OCI-M1 (cell line): Measurements from ENCODE around the gene CNTN4.

Source experiments
- DNase-seq: peaks from one replicate; lab custom pipeline; 2025; lab: John Stamatoyannopoulos, UW

Gene CNTN4

GRCh38 chr3:2392981-2393380 lies 294.3 kb downstream of the CNTN4 start:
- no peak for DNase-seq

DNA sequence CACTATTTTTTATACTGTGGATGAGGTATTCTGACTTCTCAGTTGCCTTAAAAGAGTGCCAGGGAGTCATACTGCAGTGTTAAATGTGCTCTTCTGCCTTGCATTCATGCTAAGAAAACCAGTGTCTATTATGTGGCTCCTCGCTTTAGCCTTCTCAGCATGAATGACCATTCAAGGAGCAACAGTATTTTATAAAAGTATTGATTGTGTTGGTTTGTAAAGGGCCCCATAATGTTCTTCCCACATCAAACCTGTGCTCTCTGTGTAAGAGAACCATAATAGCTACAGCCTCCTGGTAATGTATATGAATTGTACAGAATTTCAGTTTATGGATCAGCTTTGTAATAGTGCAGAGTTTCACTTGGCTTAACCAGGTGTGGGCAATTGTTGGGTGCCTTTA lies 316.4 kb downstream of the CNTN4 start:
- no peak for DNase-seq

DNA sequence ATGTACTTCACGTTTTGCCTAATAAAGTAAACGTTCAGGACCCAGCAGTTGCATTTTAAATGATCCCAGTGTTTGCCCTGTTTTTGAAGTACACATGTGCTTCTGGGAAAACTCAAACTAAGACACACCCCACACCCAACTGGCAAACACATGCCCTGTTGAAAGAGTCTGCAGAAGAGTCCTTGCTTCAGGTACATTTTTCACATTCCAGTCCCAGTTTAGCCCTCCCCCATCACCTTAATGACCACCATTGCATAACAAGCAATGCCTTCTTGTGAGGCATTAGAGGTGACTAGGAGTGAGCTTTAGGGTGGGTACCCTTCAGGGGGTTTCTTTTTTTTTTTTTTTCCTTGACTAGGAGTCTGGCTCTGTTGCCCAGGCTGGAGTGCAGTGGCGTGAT lies 322.3 kb downstream of the CNTN4 start:
- no peak for DNase-seq

- DNase-seq, result no peak
These were observed 324.5 kb downstream of the CNTN4 start for GRCh38 chr3:2423143-2423542.

GRCh38 chr3:2441558-2441957 lies 342.9 kb downstream of the CNTN4 start:
- no peak for DNase-seq

- DNase-seq, result no peak
These were observed 347.5 kb downstream of the CNTN4 start for GRCh38 chr3:2446146-2446545.

GRCh38 chr3:2452249-2452648 lies 353.6 kb downstream of the CNTN4 start:
- no peak for DNase-seq

DNA sequence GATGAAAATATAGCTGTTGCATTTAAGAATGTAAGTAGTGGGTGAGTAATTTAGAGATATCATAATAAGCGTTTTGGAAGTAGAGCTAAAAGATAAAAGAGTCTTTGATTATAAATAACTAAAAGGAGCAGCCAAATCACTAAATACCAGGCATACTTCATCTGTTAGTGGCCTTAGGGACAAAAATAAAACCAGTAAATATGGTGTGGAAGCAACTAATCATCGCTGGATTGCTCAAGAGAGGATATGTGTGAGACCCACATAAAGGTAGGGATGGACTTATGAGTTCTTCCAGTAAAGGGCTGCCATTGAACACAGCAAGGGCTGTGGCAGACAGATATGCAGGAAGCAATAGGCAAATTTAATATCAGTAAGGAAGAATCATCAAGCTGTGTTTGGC lies 356.2 kb downstream of the CNTN4 start:
- DNase-seq, result no peak

GRCh38 chr3:2456788-2457187 lies 358.1 kb downstream of the CNTN4 start:
- DNase-seq, result no peak

DNA sequence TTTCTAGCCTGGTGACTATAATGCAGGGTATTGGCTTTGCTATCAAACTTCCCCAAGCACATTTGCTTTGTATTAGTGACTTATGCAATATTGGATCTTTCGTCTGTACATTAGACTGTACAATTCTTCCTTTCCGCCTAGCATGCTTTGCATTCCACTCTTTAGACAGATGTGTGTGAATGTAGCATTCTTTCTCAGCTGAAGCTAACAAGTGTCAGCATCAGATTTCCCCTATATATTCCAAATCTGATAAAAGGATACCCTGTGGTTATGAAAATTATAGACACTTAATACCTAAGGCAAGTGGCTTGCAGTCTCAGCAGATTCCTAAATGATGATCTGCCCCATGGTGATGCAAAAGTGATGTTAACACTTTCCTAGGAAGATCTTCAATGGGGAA lies 360.1 kb downstream of the CNTN4 start:
- DNase-seq, result no peak

GRCh38 chr3:2465842-2466241 lies 367.2 kb downstream of the CNTN4 start:
- no peak for DNase-seq

DNA sequence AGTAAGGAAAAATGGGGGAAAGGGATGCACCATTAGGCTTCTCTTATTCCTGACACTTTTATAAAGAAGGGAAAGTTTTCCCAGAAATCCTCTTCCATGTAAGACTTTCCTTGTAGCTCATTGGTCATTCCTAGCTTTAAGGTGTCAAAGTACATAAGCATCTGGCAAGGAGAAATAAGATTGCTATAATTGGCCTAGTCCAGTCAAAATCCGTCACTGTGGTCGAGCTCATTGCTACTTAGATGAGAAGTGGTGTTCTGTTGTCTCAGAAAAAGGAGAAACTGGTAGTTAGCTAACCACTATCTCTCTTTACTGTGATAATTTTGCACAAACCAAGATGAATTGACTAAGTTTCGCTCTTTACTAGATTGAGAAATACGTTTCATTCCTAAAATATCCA lies 370.1 kb downstream of the CNTN4 start:
- no peak for DNase-seq

GRCh38 chr3:2476996-2477395 lies 378.3 kb downstream of the CNTN4 start:
- DNase-seq, result no peak

DNA sequence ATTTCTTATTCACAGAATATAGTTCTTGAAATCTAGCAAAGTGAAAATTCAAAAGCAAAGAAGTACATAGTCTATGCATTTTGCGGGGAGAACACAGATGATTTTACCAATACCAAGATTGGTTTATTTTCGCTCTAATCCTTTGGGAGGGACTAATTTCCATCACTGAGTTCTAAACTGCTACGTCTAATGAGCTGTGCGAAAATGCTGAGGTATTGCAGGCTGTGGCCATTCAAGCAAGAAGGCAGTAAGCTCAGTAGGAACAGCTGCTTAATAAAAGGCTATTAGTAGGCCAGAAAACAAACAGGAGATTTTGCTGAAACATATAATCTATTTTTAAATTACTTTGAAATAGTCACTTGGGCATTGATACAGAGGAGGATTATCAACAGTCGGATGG lies 379.0 kb downstream of the CNTN4 start:
- no peak for DNase-seq

- no peak for DNase-seq
These were observed 385.7 kb downstream of the CNTN4 start for GRCh38 chr3:2484162-2485026.

GRCh38 chr3:2485027-2485375 lies 386.3 kb downstream of the CNTN4 start:
- DNase-seq, result no peak

GRCh38 chr3:2495746-2496145 lies 397.1 kb downstream of the CNTN4 start:
- no peak for DNase-seq

DNA sequence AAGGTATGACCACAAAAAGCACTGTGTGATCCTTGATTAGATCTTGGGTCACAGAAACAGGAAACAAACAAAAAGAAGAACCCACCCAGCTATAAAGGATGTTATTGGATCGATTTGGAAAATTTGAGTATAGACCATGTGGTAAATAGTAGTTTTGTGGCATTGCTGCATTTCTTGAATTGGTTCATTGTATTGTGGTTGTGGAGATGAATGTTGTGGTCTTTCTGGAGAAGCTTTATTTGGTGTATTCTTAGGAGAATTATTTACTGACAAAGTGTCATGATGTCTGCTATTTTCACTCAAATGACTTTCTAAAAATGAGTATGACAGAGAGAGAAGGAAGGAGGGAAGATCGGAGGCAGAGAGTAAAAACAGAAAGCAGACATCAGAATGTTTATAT lies 406.2 kb downstream of the CNTN4 start:
- no peak for DNase-seq

- DNase-seq, result no peak
These were observed 408.1 kb downstream of the CNTN4 start for GRCh38 chr3:2506776-2507175.

GRCh38 chr3:2510591-2511145 lies 412.0 kb downstream of the CNTN4 start:
- DNase-seq, result no peak

DNA sequence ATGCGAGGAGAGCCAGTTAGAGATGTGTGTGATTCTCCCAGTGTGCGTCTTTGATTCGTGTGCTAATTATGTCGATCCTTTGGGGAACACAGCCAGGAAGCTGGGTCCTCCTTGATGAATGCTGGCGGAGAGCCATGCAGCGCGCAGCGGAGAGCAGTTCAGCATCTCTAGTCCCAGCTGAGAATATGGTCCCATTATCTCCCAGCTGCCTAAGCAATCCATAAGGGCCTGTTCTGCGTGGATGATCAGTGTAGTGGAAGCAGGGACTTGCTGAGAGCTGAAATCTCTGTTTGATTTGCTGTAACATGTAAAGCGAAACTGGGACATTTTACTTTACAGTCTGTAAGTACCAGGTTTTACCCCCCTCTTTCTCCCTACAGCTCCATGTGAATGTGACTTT lies 412.7 kb downstream of the CNTN4 start:
- no peak for DNase-seq

DNA sequence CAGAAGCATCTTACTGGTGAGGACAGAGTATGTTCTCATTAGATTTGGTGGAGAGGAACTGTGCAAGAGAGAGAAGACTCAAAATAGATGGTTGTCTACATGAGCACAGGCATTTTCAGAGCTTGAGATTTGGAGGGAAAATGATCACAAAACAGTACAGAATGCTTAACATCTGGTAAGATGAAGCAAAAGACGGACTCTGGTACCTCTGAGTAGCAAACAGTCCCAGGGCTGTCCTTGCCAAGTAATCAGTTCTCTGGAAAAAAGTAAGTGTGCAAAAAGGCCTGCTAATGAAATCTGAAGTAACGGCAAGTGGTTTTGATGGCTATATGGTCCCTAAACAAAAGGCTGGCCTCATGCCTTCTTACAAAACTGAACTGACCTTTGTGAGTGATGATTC lies 414.2 kb downstream of the CNTN4 start:
- DNase-seq, result no peak

DNA sequence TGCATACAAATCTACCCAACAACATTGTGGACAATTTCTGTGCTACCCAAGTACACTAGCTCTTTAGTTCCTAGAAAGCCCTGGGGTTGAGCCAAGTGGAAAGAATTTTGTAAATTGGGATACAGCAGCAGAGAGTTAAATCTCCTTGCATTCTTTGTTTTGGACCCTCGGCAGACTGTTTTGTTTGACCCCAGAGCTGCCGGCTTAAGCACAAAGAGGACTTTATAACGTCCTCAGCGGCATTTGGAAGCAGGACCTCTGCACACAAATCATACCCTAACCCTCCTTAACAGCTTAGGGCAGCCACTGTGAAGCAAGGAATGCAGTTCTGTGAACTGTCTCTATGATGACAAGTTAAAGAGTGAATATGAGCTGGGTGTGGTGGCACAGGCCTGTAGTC lies 415.3 kb downstream of the CNTN4 start:
- no peak for DNase-seq
